BLaER1 (cell line): ENCODE measurements around the gene ZNF536.
A peak's percentile ranks its signal among the peaks of the same experiment; 100 is the strongest.
"Not testable (repeated sequence)": the region's sequence is repeated elsewhere in the genome, so short reads cannot be mapped to it uniquely, and the experiment has no call there.

Experiments
- H3K27ac ChIP-seq: shearing (Covaris generic); formaldehyde crosslinking; 2 replicates; pipeline ENCODE4 v1.8.1; 2022
- H3K27me3 ChIP-seq: shearing (Covaris generic); formaldehyde crosslinking; 2 replicates; pipeline ENCODE4 v1.8.1; 2022
- H3K36me3 ChIP-seq: shearing (Covaris generic); formaldehyde crosslinking; 2 replicates; pipeline ENCODE4 v1.8.1; 2022
- H3K4me1 ChIP-seq: shearing (Covaris generic); formaldehyde crosslinking; 2 replicates; pipeline ENCODE4 v1.8.1; 2022
- H3K4me2 ChIP-seq: shearing (Covaris generic); formaldehyde crosslinking; 2 replicates; pipeline ENCODE4 v1.8.1; 2022
- H3K4me3 ChIP-seq: shearing (Covaris generic); formaldehyde crosslinking; 2 replicates; pipeline ENCODE4 v1.8.1; 2022
- H3K9ac ChIP-seq: shearing (Covaris generic); formaldehyde crosslinking; 2 replicates; pipeline ENCODE4 v1.8.1; 2022
- H3K9me3 ChIP-seq: shearing (Covaris generic); formaldehyde crosslinking; 2 replicates; pipeline ENCODE4 v1.8.1; 2022
- H4K20me1 ChIP-seq: shearing (Covaris generic); formaldehyde crosslinking; 2 replicates; pipeline ENCODE4 v1.8.1; 2022
- Cebpa-rat ChIP-seq: shearing (Covaris generic); IDR thresholded peaks from 2 replicates; pipeline ENCODE4 v1.8.1; 2022

The ZNF536 gene

DNA sequence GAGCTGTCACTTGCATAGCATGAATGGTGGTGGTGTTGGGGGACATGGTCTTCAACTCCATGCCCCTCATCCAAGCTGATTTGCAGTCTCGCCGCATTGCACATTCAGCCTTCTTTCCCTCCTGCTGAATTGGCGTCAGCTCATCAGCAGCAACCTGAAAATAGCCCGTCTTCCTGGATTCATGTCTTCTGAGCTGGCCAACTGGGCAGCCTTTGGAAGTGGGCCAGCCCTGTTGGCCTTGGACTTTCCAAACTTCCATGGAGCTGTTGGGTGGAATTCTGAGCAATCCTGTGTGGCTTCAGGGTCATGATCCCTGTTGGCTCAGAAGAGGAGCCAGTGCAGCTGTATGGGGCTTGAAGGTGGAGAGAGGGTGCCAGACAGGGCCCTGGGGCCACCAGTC is 68.8 kb downstream of the ZNF536 start:
- H4K20me1 ChIP-seq = no peaks in the 10 kb centered on the region
- no peak for TF ChIP-seq Cebpa-rat
- no peaks in the 10 kb centered on the region for H3K27me3 ChIP-seq
- H3K4me2 ChIP-seq = no peak overlapping the region
- H3K9me3 ChIP-seq = peaks cover 18% of the 10 kb centered on the region
- H3K9ac ChIP-seq = no peak overlapping the region
- H3K4me3 ChIP-seq = no peak overlapping the region
- H3K27ac ChIP-seq = no peak overlapping the region
- no peaks in the 10 kb centered on the region for H3K36me3 ChIP-seq
- no peaks in the 10 kb centered on the region for H3K4me1 ChIP-seq

DNA sequence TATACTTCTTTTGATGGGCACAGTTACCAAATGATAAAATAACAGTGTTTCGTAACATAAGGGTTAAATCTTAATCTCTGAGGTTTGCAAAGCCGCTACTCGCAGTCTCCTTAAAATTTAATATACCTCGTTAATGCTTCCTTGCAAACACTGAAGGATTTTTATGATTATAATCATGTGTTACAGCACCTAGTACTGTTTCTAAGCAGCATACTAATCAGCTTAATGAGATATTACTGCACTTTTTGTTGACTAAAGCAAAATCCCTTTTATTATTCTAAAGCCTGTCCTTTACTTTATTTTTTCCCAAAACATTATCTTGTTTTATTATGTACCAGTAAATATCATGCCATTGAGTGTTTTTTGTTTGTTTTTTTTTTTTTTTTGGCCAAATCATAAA is 70.5 kb downstream of the ZNF536 start:
- Histone ChIP-seq H3K4me3 (no peak overlapping the region), H3K36me3 (no peaks in the 10 kb centered on the region), H3K4me1 (no peaks in the 10 kb centered on the region), H3K27ac (no peak overlapping the region), H3K9ac (no peak overlapping the region), H3K9me3 (peaks cover 18% of the 10 kb centered on the region), H3K27me3 (no peaks in the 10 kb centered on the region), H4K20me1 (no peaks in the 10 kb centered on the region), H3K4me2 (no peak overlapping the region)
- no peak for TF ChIP-seq Cebpa-rat

DNA sequence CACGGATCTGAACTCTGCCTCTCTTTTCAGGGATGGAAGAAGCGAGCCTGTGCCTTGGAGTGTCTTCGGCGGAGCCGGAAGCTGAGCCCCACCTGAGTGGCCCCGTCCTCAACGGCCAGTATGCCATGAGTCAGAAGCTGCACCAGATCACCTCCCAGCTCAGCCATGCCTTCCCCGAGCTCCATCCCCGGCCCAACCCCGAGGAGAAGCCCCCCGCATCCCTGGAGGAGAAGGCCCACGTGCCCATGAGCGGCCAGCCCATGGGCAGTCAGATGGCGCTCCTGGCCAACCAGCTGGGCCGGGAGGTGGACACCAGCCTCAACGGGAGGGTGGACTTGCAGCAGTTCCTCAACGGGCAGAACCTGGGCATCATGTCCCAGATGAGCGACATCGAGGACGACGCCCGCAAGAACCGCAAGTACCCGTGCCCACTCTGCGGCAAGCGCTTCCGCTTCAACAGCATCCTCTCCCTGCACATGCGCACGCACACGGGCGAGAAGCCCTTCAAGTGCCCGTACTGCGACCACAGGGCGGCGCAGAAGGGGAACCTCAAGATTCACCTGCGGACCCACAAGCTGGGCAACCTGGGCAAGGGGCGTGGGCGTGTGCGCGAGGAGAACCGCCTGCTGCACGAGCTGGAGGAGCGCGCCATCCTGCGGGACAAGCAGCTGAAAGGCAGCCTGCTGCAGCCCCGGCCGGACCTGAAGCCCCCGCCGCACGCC is 71.5 kb downstream of the ZNF536 start:
- H3K9ac ChIP-seq = no peak overlapping the region
- H3K36me3 ChIP-seq = no peaks in the 10 kb centered on the region
- H3K4me2 ChIP-seq = no peak overlapping the region
- peaks cover 18% of the 10 kb centered on the region for H3K9me3 ChIP-seq
- H3K27ac ChIP-seq = no peak overlapping the region
- no peaks in the 10 kb centered on the region for H3K27me3 ChIP-seq
- no peaks in the 10 kb centered on the region for H4K20me1 ChIP-seq
- H3K4me1 ChIP-seq = peaks cover 8% of the 10 kb centered on the region
- TF ChIP-seq Cebpa-rat = no peak
- no peak overlapping the region for H3K4me3 ChIP-seq

DNA sequence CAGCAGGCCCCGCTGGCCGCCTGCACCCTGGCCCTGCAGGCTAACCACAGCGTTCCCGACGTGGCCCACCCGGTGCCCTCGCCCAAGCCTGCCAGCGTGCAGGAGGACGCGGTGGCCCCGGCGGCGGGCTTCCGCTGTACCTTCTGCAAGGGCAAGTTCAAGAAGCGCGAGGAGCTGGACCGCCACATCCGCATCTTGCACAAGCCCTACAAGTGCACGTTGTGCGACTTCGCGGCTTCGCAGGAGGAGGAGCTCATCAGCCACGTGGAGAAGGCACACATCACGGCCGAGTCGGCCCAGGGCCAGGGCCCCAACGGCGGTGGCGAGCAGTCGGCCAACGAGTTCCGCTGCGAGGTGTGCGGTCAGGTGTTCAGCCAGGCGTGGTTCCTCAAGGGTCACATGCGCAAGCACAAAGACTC is 72.1 kb downstream of the ZNF536 start:
- H3K36me3 ChIP-seq = no peaks in the 10 kb centered on the region
- no peak overlapping the region for H3K9ac ChIP-seq
- H3K27ac ChIP-seq = no peak overlapping the region
- peaks cover 13% of the 10 kb centered on the region for H3K4me1 ChIP-seq
- no peaks in the 10 kb centered on the region for H4K20me1 ChIP-seq
- peaks cover 18% of the 10 kb centered on the region for H3K9me3 ChIP-seq
- H3K4me2 ChIP-seq = no peak overlapping the region
- H3K27me3 ChIP-seq = no peaks in the 10 kb centered on the region
- no peak for TF ChIP-seq Cebpa-rat
- H3K4me3 ChIP-seq = no peak overlapping the region

DNA sequence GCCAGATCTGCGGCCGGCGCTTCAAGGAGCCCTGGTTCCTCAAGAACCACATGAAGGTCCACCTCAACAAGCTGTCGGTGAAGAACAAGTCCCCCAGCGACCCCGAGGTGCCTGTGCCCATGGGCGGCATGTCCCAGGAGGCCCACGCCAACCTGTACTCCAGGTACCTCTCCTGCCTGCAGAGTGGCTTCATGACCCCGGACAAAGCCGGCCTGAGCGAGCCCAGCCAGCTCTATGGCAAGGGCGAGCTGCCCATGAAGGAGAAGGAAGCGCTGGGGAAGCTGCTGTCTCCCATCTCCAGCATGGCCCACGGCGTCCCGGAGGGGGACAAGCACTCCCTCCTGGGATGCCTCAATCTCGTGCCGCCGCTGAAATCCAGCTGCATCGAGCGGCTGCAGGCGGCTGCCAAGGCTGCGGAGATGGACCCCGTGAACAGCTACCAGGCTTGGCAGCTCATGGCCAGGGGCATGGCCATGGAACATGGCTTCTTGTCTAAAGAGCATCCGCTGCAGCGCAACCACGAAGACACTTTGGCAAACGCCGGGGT is 72.6 kb downstream of the ZNF536 start:
- Histone ChIP-seq H3K27ac (no peak overlapping the region), H3K4me1 (peaks cover 18% of the 10 kb centered on the region), H3K27me3 (no peaks in the 10 kb centered on the region), H4K20me1 (no peaks in the 10 kb centered on the region), H3K9me3 (peaks cover 18% of the 10 kb centered on the region), H3K9ac (no peak overlapping the region), H3K36me3 (no peaks in the 10 kb centered on the region), H3K4me3 (no peak overlapping the region), H3K4me2 (no peak overlapping the region)
- no peak for TF ChIP-seq Cebpa-rat

- peaks cover 18% of the 10 kb centered on the region for H3K9me3 ChIP-seq
- H3K4me3 ChIP-seq = no peak overlapping the region
Observed at GRCh38 chr19:30445385-30445784, 73.2 kb downstream of the ZNF536 start.

GRCh38 chr19:30446120-30446519 is 73.9 kb downstream of the ZNF536 start:
- peaks cover 32% of the 10 kb centered on the region for H3K4me1 ChIP-seq
- not testable (repeated sequence) for H3K4me3 ChIP-seq, H3K9ac ChIP-seq, H3K36me3 ChIP-seq, H3K27ac ChIP-seq, H3K27me3 ChIP-seq, H3K4me2 ChIP-seq, H4K20me1 ChIP-seq
- H3K9me3 ChIP-seq = peaks cover 18% of the 10 kb centered on the region

More at GRCh38 chr19:30445385-30445784, 73.2 kb downstream of the ZNF536 start:
- peaks cover 25% of the 10 kb centered on the region for H3K4me1 ChIP-seq
- H3K36me3 ChIP-seq = no peaks in the 10 kb centered on the region
- H3K27ac ChIP-seq = no peak overlapping the region
- no peaks in the 10 kb centered on the region for H4K20me1 ChIP-seq
- no peak overlapping the region for H3K4me2 ChIP-seq
- no peaks in the 10 kb centered on the region for H3K27me3 ChIP-seq
- no peak overlapping the region for H3K9ac ChIP-seq
- TF ChIP-seq Cebpa-rat = no peak

DNA sequence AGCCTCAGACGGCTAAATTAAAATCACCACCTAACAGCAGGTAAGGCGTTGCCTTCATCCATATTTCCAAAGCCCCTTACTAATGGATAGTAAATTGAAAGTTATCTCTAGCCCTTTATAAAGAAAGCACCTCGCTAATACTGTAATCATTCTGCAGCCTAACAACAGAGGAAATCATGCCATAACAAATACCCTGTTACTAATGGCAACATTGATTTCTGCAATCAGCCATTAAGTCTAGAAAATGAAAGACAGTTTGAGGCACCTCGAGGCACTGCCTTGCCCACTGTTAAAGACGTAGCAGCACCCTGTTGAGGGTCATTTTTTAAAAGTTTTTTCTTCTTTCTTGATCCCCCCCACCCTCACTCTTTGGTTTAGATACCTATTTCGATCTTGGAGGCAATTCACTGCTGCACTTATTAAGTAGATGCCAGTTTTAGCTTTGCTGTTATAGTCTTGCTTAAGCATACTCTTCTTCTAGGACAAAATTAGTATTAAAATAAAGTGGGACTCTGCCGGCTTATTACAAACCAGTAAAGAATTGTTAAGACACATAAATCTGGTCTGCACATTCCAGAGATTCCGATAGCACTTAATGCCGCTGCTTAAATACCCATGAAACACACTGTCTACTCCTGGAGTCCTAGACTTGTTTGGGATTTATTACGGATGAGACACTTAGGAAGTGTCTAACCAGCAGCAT is 74.8 kb downstream of the ZNF536 start:
- Histone ChIP-seq H3K27me3 (no peaks in the 10 kb centered on the region), H3K9ac (no peak overlapping the region), H3K9me3 (peaks cover 18% of the 10 kb centered on the region), H3K4me3 (no peak overlapping the region), H3K4me1 (peaks cover 32% of the 10 kb centered on the region), H3K4me2 (no peak overlapping the region), H4K20me1 (no peaks in the 10 kb centered on the region), H3K27ac (no peak overlapping the region), H3K36me3 (no peaks in the 10 kb centered on the region)
- no peak for TF ChIP-seq Cebpa-rat

- TF ChIP-seq Cebpa-rat = no peak
- no peak overlapping the region for H3K4me3 ChIP-seq
- peaks cover 32% of the 10 kb centered on the region for H3K4me1 ChIP-seq
- H3K36me3 ChIP-seq = no peaks in the 10 kb centered on the region
- H4K20me1 ChIP-seq = no peaks in the 10 kb centered on the region
- H3K27ac ChIP-seq = no peak overlapping the region
- no peaks in the 10 kb centered on the region for H3K27me3 ChIP-seq
- H3K4me2 ChIP-seq = no peak overlapping the region
- no peak overlapping the region for H3K9ac ChIP-seq
- H3K9me3 ChIP-seq = peaks cover 18% of the 10 kb centered on the region
Observed at GRCh38 chr19:30447553-30447870, 75.3 kb downstream of the ZNF536 start.

- H4K20me1 ChIP-seq = no peaks in the 10 kb centered on the region
- H3K36me3 ChIP-seq = no peaks in the 10 kb centered on the region
- peaks cover 32% of the 10 kb centered on the region for H3K4me1 ChIP-seq
- no peak for TF ChIP-seq Cebpa-rat
- H3K27me3 ChIP-seq = no peaks in the 10 kb centered on the region
- 0 out of 2 replicates have a peak overlapping the region, but pooled peaks have one; percentile 5 for H3K9ac ChIP-seq
- H3K27ac ChIP-seq = peak overlapping the region; percentile 60; the same call in 1 of the 2 replicates
- peak overlapping the region; percentile 82 for H3K4me2 ChIP-seq
- no peak overlapping the region for H3K4me3 ChIP-seq
- peaks cover 16% of the 10 kb centered on the region for H3K9me3 ChIP-seq
Observed at GRCh38 chr19:30448386-30449077, 76.3 kb downstream of the ZNF536 start.
